HepG2 (cell line): ENCODE results near the gene POU3F1. TPM values are rescaled to one million over a fixed set of nuclear protein-coding genes. Genes with fewer than 3 reads are reported as not detected.

Experiments used
- ARID2 ChIP-seq: sonication (generic); formaldehyde crosslinking; IDR thresholded peaks from 2 replicates; pipeline ENCODE4 v1.8.1; 2022; ENCODE audit warnings: mild to moderate bottlenecking, missing genetic modification reagents, borderline replicate concordance
- ARID5B ChIP-seq: IDR thresholded peaks from 2 replicates; pipeline ENCODE4 v1.4.0; 2020; ENCODE audit warnings: mild to moderate bottlenecking, missing genetic modification reagents
- BORCS8-MEF2B ChIP-seq: sonication (generic); formaldehyde crosslinking; IDR thresholded peaks from 2 replicates; pipeline ENCODE4 v1.8.0; 2022; ENCODE audit warnings: mild to moderate bottlenecking, missing genetic modification reagents
- ELF3 ChIP-seq: IDR thresholded peaks from 2 replicates; pipeline ENCODE4 v1.6.1; 2016; ENCODE audit warnings: missing genetic modification reagents, missing compliant biosample characterization
- FOSL1 ChIP-seq: sonication (generic); formaldehyde crosslinking; IDR thresholded peaks from 2 replicates; pipeline ENCODE4 v1.9.0; 2021; ENCODE audit warnings: missing genetic modification reagents, borderline replicate concordance
- HMG20B ChIP-seq: conservative IDR thresholded peaks from 2 replicates; pipeline ENCODE4 v1.6.1; 2016; ENCODE audit warnings: missing genetic modification reagents, missing compliant biosample characterization
- JARID2 ChIP-seq: sonication (generic); formaldehyde crosslinking; IDR thresholded peaks from 2 replicates; pipeline ENCODE4 v1.8.1; 2023; ENCODE audit warnings: missing genetic modification reagents, inconsistent platforms; ENCODE audit not compliant: insufficient replicate concordance
- PITX1 ChIP-seq: sonication (generic); formaldehyde crosslinking; IDR thresholded peaks from 2 replicates; pipeline ENCODE4 v1.5.1; 2020; ENCODE audit warnings: mild to moderate bottlenecking, missing genetic modification reagents
- PRMT3 ChIP-seq: sonication (generic); formaldehyde crosslinking; IDR thresholded peaks from 2 replicates; pipeline ENCODE4 v1.8.1; 2022; ENCODE audit warnings: low read depth, mild to moderate bottlenecking, moderate library complexity, missing genetic modification reagents, borderline replicate concordance
- SIX1 ChIP-seq: sonication (generic); formaldehyde crosslinking; IDR thresholded peaks from 2 replicates; pipeline ENCODE4 v1.4.0; 2020; ENCODE audit warnings: missing genetic modification reagents, borderline replicate concordance
- SNAPC2 ChIP-seq: sonication (generic); formaldehyde crosslinking; IDR thresholded peaks from 2 replicates; pipeline ENCODE4 v1.8.1; 2022; ENCODE audit warnings: mild to moderate bottlenecking, missing genetic modification reagents
- SP140L ChIP-seq: sonication (generic); formaldehyde crosslinking; IDR thresholded peaks from 2 replicates; pipeline ENCODE4 v1.4.0; 2020; ENCODE audit warnings: missing genetic modification reagents, borderline replicate concordance
- ZIK1 ChIP-seq: sonication (generic); formaldehyde crosslinking; IDR thresholded peaks from 2 replicates; pipeline ENCODE4 v1.5.0; 2020; ENCODE audit warnings: mild to moderate bottlenecking, low read depth, missing genetic modification reagents, borderline replicate concordance
- ZMYM3 ChIP-seq: sonication (generic); formaldehyde crosslinking; IDR thresholded peaks from 2 replicates; pipeline ENCODE4 v1.5.1; 2020; ENCODE audit warnings: mild to moderate bottlenecking, missing genetic modification reagents
- ZNF124 ChIP-seq: sonication (generic); formaldehyde crosslinking; IDR thresholded peaks from 2 replicates; pipeline ENCODE4 v1.4.0; 2020; ENCODE audit warnings: missing genetic modification reagents
- ZNF138 ChIP-seq: sonication (generic); formaldehyde crosslinking; IDR thresholded peaks from 2 replicates; pipeline ENCODE4 v1.5.0; 2020; ENCODE audit warnings: mild to moderate bottlenecking, low read depth, missing genetic modification reagents
- ZNF17 ChIP-seq: sonication (generic); formaldehyde crosslinking; IDR thresholded peaks from 2 replicates; pipeline ENCODE4 v1.5.0; 2020; ENCODE audit warnings: mild to moderate bottlenecking, missing genetic modification reagents
- ZNF547 ChIP-seq: sonication (generic); formaldehyde crosslinking; IDR thresholded peaks from 2 replicates; pipeline ENCODE4 v1.5.1; 2020; ENCODE audit warnings: mild to moderate bottlenecking, missing genetic modification reagents
- ZNF552 ChIP-seq: sonication (generic); formaldehyde crosslinking; IDR thresholded peaks from 2 replicates; pipeline ENCODE4 v1.9.0; 2022; ENCODE audit warnings: missing genetic modification reagents, mild to moderate bottlenecking, borderline replicate concordance
- ZNF691 ChIP-seq: sonication (generic); formaldehyde crosslinking; IDR thresholded peaks from 2 replicates; pipeline ENCODE4 v1.4.0; 2020; ENCODE audit warnings: missing genetic modification reagents, low read depth, mild to moderate bottlenecking, borderline replicate concordance
- ZNF713 ChIP-seq: sonication (generic); formaldehyde crosslinking; IDR thresholded peaks from 2 replicates; pipeline ENCODE4 v1.4.0; 2020; ENCODE audit warnings: mild to moderate bottlenecking, missing genetic modification reagents
- ZNF772 ChIP-seq: sonication (generic); formaldehyde crosslinking; IDR thresholded peaks from 2 replicates; pipeline ENCODE4 v1.5.0; 2020; ENCODE audit warnings: mild to moderate bottlenecking, missing genetic modification reagents
- polyA plus RNA-seq, 8 experiments: library from polyadenylated mRNA; depleted of rRNA in 3 of 8; stranded (reverse) in 7 of 8; unstranded in 1 of 8; fragments of >200 nt; fragmentation: Illumina TruSeq in 4 of 8; extraction: Trizol in 4 of 8; gene quantifications; 2 replicates each; pipeline versions ENCODE4 v1.2.1 to v1.2.3, GENCODE V29; 2011 to 2016; ENCODE audit warnings: low read depth in 4 of 8, missing spikeins in 1 of 8, mixed read lengths in 1 of 8; ENCODE audit not compliant: insufficient read depth in 1 of 8
- total RNA-seq, 5 experiments: library from RNA; depleted of rRNA; stranded (reverse); fragments of >200 nt; fragmentation: Illumina TruSeq; extraction: Trizol; gene quantifications; 2 replicates each; pipeline ENCODE4 v1.2.3, GENCODE V29; 2016; ENCODE audit warnings: low read depth in 1 of 5
- TF ChIP-seq, protein P1 (sequence below): sonication (generic); formaldehyde crosslinking; IDR thresholded peaks from 2 replicates; pipeline ENCODE4 v1.4.0; 2020; ENCODE audit warnings: missing genetic modification reagents
- TF ChIP-seq, protein P2 (sequence below): sonication (generic); formaldehyde crosslinking; IDR thresholded peaks from 2 replicates; pipeline ENCODE4 v1.4.0; 2020; ENCODE audit warnings: low read depth, mild to moderate bottlenecking, missing genetic modification reagents

Gene POU3F1
- total and polyA plus RNA-seq, 2 of the 13 experiments (the other 11 are each of a cell fraction or from before 2014, with no cell fraction given): not detected

DNA sequence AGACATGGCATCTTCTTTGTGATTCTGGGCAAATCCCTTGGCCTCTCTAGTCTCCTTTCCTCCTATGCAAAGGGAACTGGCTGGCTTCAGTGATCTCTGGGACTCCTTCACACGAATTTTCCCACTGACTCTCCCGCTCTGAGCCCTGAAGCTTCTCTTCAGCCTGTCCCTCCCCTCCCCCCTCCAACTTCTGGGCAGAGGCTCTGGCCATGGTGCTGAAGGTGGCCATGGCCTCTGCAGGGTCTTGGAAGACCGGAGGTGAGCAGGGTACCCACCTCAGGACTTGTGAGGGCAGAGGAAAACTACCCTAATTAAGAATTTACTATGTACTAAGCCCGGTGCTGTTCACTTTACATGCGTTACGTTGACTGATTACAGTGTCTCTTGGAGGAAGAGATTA is 29.4 kb upstream of the POU3F1 start (continued):
- TF ChIP-seq PRMT3 (CRISPR knock-in tag) (no peak), ZNF552 (CRISPR knock-in tag) (no peak), JARID2 (CRISPR knock-in tag) (no peak), HMG20B (CRISPR knock-in tag) (peak; percentile 61; the same call in 1 of the 2 replicates), SNAPC2 (CRISPR knock-in tag) (0 out of 2 replicates have a peak, but pooled peaks have one; percentile 25), ZNF547 (CRISPR knock-in tag) (no peak), ARID2 (CRISPR knock-in tag) (no peak), SIX1 (CRISPR knock-in tag) (no peak), ZNF691 (0 out of 2 replicates have a peak, but pooled peaks have one; percentile 45), ZNF713 (CRISPR knock-in tag) (no peak), ZNF17 (no peak), PITX1 (CRISPR knock-in tag) (no peak), BORCS8-MEF2B (CRISPR knock-in tag) (peak; percentile 70), ZNF124 (CRISPR knock-in tag) (0 out of 2 replicates have a peak, but pooled peaks have one; percentile 41), ZNF772 (CRISPR knock-in tag) (peak; percentile 67; the same call in 1 of the 2 replicates), SP140L (CRISPR knock-in tag) (no peak), FOSL1 (CRISPR knock-in tag) (no peak), ZIK1 (peak; percentile 79; the same call in 1 of the 2 replicates), ARID5B (CRISPR knock-in tag) (peak; percentile 28; the same call in 1 of the 2 replicates), ZNF138 (CRISPR knock-in tag) (0 out of 2 replicates have a peak, but pooled peaks have one; percentile 52), ELF3 (CRISPR knock-in tag) (0 out of 2 replicates have a peak, but pooled peaks have one; percentile 40), ZMYM3 (CRISPR knock-in tag) (no peak)
- TF ChIP-seq, protein P1, sequence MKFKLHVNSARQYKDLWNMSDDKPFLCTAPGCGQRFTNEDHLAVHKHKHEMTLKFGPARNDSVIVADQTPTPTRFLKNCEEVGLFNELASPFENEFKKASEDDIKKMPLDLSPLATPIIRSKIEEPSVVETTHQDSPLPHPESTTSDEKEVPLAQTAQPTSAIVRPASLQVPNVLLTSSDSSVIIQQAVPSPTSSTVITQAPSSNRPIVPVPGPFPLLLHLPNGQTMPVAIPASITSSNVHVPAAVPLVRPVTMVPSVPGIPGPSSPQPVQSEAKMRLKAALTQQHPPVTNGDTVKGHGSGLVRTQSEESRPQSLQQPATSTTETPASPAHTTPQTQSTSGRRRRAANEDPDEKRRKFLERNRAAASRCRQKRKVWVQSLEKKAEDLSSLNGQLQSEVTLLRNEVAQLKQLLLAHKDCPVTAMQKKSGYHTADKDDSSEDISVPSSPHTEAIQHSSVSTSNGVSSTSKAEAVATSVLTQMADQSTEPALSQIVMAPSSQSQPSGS (CRISPR knock-in tag): peak; percentile 41; the same call in 1 of the 2 replicates
- TF ChIP-seq, protein P2, sequence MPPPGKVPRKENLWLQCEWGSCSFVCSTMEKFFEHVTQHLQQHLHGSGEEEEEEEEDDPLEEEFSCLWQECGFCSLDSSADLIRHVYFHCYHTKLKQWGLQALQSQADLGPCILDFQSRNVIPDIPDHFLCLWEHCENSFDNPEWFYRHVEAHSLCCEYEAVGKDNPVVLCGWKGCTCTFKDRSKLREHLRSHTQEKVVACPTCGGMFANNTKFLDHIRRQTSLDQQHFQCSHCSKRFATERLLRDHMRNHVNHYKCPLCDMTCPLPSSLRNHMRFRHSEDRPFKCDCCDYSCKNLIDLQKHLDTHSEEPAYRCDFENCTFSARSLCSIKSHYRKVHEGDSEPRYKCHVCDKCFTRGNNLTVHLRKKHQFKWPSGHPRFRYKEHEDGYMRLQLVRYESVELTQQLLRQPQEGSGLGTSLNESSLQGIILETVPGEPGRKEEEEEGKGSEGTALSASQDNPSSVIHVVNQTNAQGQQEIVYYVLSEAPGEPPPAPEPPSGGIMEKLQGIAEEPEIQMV (CRISPR knock-in tag): no peak
